ENCODE results near the gene CCL19. TPM values are rescaled to one million over a fixed set of nuclear protein-coding genes. Genes with fewer than 3 reads are reported as not detected.

The CCL19 gene
- total RNA-seq, 1 donor from 2014 or later, result not detected

DNA sequence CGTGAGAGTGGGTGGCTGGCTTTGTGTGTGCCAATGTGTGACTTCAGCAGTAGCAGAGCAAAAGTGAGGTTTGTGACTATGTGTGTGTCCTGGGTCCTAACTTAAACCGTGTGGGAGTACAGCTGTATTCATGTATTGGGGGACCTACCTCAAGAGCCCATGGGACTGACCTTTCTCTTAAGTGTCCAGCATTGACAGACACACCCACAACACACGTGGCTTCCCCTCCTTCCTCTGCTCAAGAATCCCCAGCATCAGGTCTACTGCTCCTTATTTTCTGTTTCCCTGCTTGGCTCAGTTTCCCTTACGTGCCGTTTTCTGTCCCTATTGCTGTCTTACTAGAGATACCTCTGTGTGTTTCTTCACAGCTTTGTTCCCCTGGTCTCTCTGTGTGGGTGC, 38.5 kb downstream of the CCL19 start:
- peak overlapping the region; percentile 87 for H3K27ac Mint-ChIP-seq
- H3K4me3 Mint-ChIP-seq, result peak overlapping the region; percentile 90
- peaks cover 9% of the 10 kb centered on the region for H3K36me3 Mint-ChIP-seq
- H3K27me3 Mint-ChIP-seq, result peaks cover 3% of the 10 kb centered on the region
- H3K9me3 Mint-ChIP-seq, result no peaks in the 10 kb centered on the region
- TF ChIP-seq, protein P1, sequence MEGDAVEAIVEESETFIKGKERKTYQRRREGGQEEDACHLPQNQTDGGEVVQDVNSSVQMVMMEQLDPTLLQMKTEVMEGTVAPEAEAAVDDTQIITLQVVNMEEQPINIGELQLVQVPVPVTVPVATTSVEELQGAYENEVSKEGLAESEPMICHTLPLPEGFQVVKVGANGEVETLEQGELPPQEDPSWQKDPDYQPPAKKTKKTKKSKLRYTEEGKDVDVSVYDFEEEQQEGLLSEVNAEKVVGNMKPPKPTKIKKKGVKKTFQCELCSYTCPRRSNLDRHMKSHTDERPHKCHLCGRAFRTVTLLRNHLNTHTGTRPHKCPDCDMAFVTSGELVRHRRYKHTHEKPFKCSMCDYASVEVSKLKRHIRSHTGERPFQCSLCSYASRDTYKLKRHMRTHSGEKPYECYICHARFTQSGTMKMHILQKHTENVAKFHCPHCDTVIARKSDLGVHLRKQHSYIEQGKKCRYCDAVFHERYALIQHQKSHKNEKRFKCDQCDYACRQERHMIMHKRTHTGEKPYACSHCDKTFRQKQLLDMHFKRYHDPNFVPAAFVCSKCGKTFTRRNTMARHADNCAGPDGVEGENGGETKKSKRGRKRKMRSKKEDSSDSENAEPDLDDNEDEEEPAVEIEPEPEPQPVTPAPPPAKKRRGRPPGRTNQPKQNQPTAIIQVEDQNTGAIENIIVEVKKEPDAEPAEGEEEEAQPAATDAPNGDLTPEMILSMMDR (conservative IDR thresholded peaks at IDR 0.05), result no peak
- DNase-seq (ENCODE audit: extremely low spot score, unreplicated experiment), result no peak
- peaks cover 45% of the 10 kb centered on the region for H3K4me1 Mint-ChIP-seq (ENCODE audit: unreplicated experiment)

GRCh38 chr9:34651876-34652601, 39.0 kb downstream of the CCL19 start, which contains the start of gene IL11RA:
Gene IL11RA, plus strand, starts transcription at chr9:34652185. Its CDS starts 3,033 bp downstream, at chr9:34655218.
- TF ChIP-seq, protein P1 (conservative IDR thresholded peaks at IDR 0.05), result no peak
- Mint-ChIP-seq H3K9me3 (no peaks in the 10 kb centered on the region), H3K27me3 (peaks cover 3% of the 10 kb centered on the region), H3K36me3 (peaks cover 9% of the 10 kb centered on the region), H3K4me1 (ENCODE audit: unreplicated experiment) (peaks cover 50% of the 10 kb centered on the region), H3K27ac (peak within 1 kb of the TSS; percentile 87), H3K4me3 (peak within 1 kb of the TSS; percentile 90)
- peak; percentile 77 for DNase-seq (ENCODE audit: extremely low spot score, unreplicated experiment)

- Mint-ChIP-seq H3K36me3 (peaks cover 9% of the 10 kb centered on the region), H3K4me1 (ENCODE audit: unreplicated experiment) (peaks cover 51% of the 10 kb centered on the region), H3K4me3 (peak overlapping the region; percentile 90), H3K27me3 (peaks cover 3% of the 10 kb centered on the region), H3K27ac (peak overlapping the region; percentile 87), H3K9me3 (no peaks in the 10 kb centered on the region)
- TF ChIP-seq, protein P1 (conservative IDR thresholded peaks at IDR 0.05), result no peak
- no peak for DNase-seq (ENCODE audit: extremely low spot score, unreplicated experiment)
These were observed 39.8 kb downstream of the CCL19 start for GRCh38 chr9:34651321-34651720.

DNA sequence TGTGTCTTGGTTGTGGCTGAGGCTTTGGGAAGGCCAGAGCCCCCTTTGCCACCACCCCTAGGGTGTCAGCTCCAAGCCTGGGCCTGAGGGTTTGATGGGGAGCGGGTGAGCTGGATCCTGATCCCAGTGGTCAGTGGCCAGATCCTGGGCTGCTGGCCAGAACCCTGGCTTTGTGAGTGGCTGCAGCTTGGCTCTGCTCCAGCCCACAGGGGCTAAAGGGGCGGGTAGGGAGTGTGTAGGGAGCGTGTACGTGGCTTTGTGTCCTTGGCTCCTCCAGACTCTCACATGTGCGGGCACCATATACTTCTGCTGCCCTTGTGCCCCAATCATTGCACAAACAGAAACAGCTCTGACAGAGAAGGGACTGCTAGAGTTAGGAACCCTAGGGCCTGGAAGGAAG, 40.3 kb downstream of the CCL19 start:
- Mint-ChIP-seq H3K36me3 (peaks cover 9% of the 10 kb centered on the region), H3K27ac (no peak overlapping the region), H3K27me3 (peaks cover 3% of the 10 kb centered on the region), H3K9me3 (no peaks in the 10 kb centered on the region), H3K4me1 (ENCODE audit: unreplicated experiment) (peaks cover 56% of the 10 kb centered on the region), H3K4me3 (peak overlapping the region; percentile 90)
- no peak for DNase-seq (ENCODE audit: extremely low spot score, unreplicated experiment)
- TF ChIP-seq, protein P1 (conservative IDR thresholded peaks at IDR 0.05), result no peak

GRCh38 chr9:34648673-34649072, 42.4 kb downstream of the CCL19 start:
- no peak overlapping the region for H3K27ac Mint-ChIP-seq
- H3K9me3 Mint-ChIP-seq, result no peaks in the 10 kb centered on the region
- peaks cover 3% of the 10 kb centered on the region for H3K27me3 Mint-ChIP-seq
- TF ChIP-seq, protein P1 (conservative IDR thresholded peaks at IDR 0.05), result no peak
- peaks cover 45% of the 10 kb centered on the region for H3K4me1 Mint-ChIP-seq (ENCODE audit: unreplicated experiment)
- no peak for DNase-seq (ENCODE audit: extremely low spot score, unreplicated experiment)
- H3K36me3 Mint-ChIP-seq, result peaks cover 9% of the 10 kb centered on the region
- peak overlapping the region; percentile 67 for H3K4me3 Mint-ChIP-seq

Data from type B pancreatic cell (in vitro differentiated cells).